Neutrophil (primary cell): ENCODE results near the gene TOR3A.

ENCODE experiments used
- H3K27ac ChIP-seq: fragments of 200-600 bp; sonication (generic); 2 replicates; pipeline ENCODE4 v1.5.1; 2016; ENCODE audit warnings: mild to moderate bottlenecking, moderate library complexity
- H3K27me3 ChIP-seq: fragments of 200-600 bp; sonication (generic); 2 replicates; pipeline ENCODE4 v1.6.0; 2016; ENCODE audit warnings: mild to moderate bottlenecking
- H3K36me3 ChIP-seq: fragments of 200-600 bp; sonication (generic); 2 replicates; pipeline ENCODE4 v1.5.1; 2017
- H3K4me1 ChIP-seq, 2 experiments: fragments of 200-600 bp in 1 of 2; sonication (generic) in 1 of 2; 1 replicate in 1 of 2; 2 replicates in 1 of 2; pipeline versions ENCODE4 v1.5.1 to v1.6.1; 2013 to 2016; ENCODE audit warnings: low read depth in 1 of 2, low read length in 1 of 2, mild to moderate bottlenecking in 1 of 2, moderate library complexity in 1 of 2; ENCODE audit not compliant: control insufficient read depth in 1 of 2, insufficient read depth in 1 of 2
- H3K4me3 ChIP-seq, 2 experiments: fragments of 200-600 bp in 1 of 2; sonication (generic) in 1 of 2; 1 replicate in 1 of 2; 2 replicates in 1 of 2; pipeline ENCODE4 v1.5.1; 2013 to 2016; ENCODE audit warnings: low read depth in 1 of 2, low read length in 1 of 2, mild to moderate bottlenecking in 1 of 2, moderate library complexity in 1 of 2
- H3K9me3 ChIP-seq: fragments of 200-600 bp; sonication (generic); 2 replicates; pipeline ENCODE4 v1.5.1; 2016
- CTCF ChIP-seq: fragments of 200-600 bp; sonication (generic); IDR thresholded peaks from 2 replicates; pipeline ENCODE4 v1.5.1; 2016; ENCODE audit warnings: antibody characterized with exemption

The TOR3A gene

GRCh38 chr1:179080866-179081686, 794 bp upstream of the TOR3A start:
- H3K36me3 ChIP-seq, result peaks cover 7% of the 10 kb centered on the region
- H3K27me3 ChIP-seq, result no peaks in the 10 kb centered on the region
- no peaks in the 10 kb centered on the region for H3K9me3 ChIP-seq
- peak overlapping the region; percentile 52 for H3K27ac ChIP-seq
- no peak for TF ChIP-seq CTCF
- peaks cover 16 to 19% of the 10 kb centered on the region in 2 experiments for H3K4me1 ChIP-seq
- H3K4me3 ChIP-seq, result peak overlapping the region; percentile 75 to 78

- H3K9me3 ChIP-seq, result no peaks in the 10 kb centered on the region
- peak overlapping the region; percentile 75 to 78 for H3K4me3 ChIP-seq
- peak overlapping the region; percentile 52 for H3K27ac ChIP-seq
- H3K4me1 ChIP-seq, result peaks cover 16 to 19% of the 10 kb centered on the region in 2 experiments
- TF ChIP-seq CTCF, result no peak
- peaks cover 9% of the 10 kb centered on the region for H3K36me3 ChIP-seq
- H3K27me3 ChIP-seq, result no peaks in the 10 kb centered on the region
These were observed 596 bp downstream of the TOR3A start for GRCh38 chr1:179082333-179082998.

DNA sequence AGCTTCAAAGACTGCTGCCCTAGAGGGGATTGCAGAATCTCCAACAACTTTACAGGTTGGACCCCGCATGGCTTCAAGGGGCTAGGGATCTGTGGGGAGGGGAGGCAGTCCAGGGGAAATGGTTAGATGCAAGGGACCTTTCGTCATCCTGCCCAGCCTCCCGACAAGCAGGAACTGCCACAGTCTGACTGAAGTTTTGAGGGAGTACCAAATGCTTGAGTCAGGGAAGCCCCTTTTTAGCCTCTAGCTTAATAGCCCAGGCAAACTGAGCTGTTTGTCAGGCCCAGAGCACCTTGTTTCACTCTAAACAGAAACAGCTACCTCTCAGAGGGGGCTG, 1.1 kb downstream of the TOR3A start:
- H3K27ac ChIP-seq, result peak overlapping the region; percentile 52

DNA sequence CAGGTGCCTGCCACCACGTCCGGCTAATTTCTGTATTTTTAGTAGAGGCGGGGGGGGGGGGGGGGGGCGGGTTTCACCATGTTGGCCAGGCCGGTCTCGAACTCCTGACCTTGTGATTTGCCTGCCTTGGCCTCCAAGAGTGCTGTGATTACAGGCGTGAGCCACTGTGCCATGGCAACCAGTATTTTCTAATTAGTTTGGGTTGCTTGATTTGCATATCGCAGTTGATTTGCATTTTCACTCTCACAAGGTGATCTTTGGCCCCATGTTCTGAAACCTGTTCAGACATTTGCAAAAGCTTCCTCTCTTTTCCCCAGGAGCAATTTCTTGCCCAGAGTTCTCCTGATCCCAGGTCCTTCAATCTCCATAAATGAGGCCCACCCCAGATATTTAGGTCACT, 1.7 kb downstream of the TOR3A start:
- Histone ChIP-seq H3K4me1 (peaks cover 16 to 19% of the 10 kb centered on the region in 2 experiments), H3K9me3 (no peaks in the 10 kb centered on the region), H3K27ac (no peak overlapping the region), H3K27me3 (no peaks in the 10 kb centered on the region), H3K4me3 (no peak overlapping the region), H3K36me3 (peaks cover 13% of the 10 kb centered on the region)
- TF ChIP-seq CTCF, result no peak

More for the DNA sequence above, 1.1 kb downstream of the TOR3A start:
- H3K36me3 ChIP-seq, result peaks cover 9% of the 10 kb centered on the region
- H3K27me3 ChIP-seq, result no peaks in the 10 kb centered on the region
- H3K4me3 ChIP-seq, result peak overlapping the region; percentile 75 to 78
- H3K4me1 ChIP-seq, result peaks cover 16 to 19% of the 10 kb centered on the region in 2 experiments
- no peak for TF ChIP-seq CTCF
- no peaks in the 10 kb centered on the region for H3K9me3 ChIP-seq

GRCh38 chr1:179087665-179088064, 5.8 kb downstream of the TOR3A start:
- H3K36me3 ChIP-seq, result peaks cover 37% of the 10 kb centered on the region
- H3K4me3 ChIP-seq, result no peak overlapping the region
- no peak for TF ChIP-seq CTCF
- H3K4me1 ChIP-seq, result peaks cover 9 to 10% of the 10 kb centered on the region in 2 experiments
- H3K27me3 ChIP-seq, result no peaks in the 10 kb centered on the region
- no peaks in the 10 kb centered on the region for H3K9me3 ChIP-seq
- H3K27ac ChIP-seq, result no peak overlapping the region
